ENCODE data around the gene MRPL36.

DNA sequence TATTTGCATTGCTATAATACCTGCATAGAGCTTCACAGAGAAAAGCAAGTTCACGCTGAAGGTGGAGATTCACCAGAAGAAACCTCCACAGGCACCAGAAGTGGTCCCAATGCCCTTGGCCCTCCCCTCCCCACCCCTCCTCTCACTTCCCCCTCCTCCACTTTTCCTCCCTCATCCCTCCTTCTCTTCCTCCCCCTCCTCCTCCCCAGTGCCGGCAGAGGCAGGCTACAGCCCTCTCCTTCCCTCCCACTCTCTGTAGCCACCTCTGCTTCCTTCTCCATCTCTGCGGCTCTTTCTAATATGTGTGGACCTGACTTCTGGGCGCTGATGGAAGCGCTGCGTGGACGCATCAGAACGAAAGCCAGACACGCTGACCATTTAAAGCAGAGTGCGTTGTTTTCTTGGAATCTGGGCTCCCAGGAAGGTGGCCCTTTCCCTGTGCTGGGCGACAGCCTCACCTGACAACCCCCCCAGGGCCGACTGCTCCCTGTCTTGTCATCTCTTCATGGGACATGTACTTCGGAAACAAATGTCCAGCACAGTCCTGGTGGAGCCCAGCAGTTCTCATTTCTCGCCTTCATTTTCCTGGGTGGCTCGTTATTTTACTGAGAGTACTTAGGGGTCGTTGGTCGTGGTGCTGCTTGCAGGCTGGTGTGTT, 31.1 kb upstream of the MRPL36 start:
- TF ChIP-seq, protein P1, sequence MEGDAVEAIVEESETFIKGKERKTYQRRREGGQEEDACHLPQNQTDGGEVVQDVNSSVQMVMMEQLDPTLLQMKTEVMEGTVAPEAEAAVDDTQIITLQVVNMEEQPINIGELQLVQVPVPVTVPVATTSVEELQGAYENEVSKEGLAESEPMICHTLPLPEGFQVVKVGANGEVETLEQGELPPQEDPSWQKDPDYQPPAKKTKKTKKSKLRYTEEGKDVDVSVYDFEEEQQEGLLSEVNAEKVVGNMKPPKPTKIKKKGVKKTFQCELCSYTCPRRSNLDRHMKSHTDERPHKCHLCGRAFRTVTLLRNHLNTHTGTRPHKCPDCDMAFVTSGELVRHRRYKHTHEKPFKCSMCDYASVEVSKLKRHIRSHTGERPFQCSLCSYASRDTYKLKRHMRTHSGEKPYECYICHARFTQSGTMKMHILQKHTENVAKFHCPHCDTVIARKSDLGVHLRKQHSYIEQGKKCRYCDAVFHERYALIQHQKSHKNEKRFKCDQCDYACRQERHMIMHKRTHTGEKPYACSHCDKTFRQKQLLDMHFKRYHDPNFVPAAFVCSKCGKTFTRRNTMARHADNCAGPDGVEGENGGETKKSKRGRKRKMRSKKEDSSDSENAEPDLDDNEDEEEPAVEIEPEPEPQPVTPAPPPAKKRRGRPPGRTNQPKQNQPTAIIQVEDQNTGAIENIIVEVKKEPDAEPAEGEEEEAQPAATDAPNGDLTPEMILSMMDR (conservative IDR thresholded peaks at IDR 0.05; ENCODE audit: low read depth, low read length), result no peak
- no peak for TF ChIP-seq CEBPB (IDR thresholded peaks at IDR 0.05; ENCODE audit: low read depth, low read length)
- TF ChIP-seq SMC3 (IDR thresholded peaks at IDR 0.05; ENCODE audit: low read depth, low read length), result no peak
- no peak for TF ChIP-seq RFX5 (IDR thresholded peaks at IDR 0.05; ENCODE audit: low read depth, low read length)
- TF ChIP-seq POLR2A (IDR thresholded peaks at IDR 0.05; ENCODE audit: low read depth, low read length), result no peak
- TF ChIP-seq USF2 (IDR thresholded peaks at IDR 0.05; ENCODE audit: low read depth, low read length), result no peak
- TF ChIP-seq RAD21 (IDR thresholded peaks at IDR 0.05; ENCODE audit: low read length), result no peak
- TF ChIP-seq RCOR1 (IDR thresholded peaks at IDR 0.05; ENCODE audit: insufficient replicate concordance, low read length), result no peak
- no peak for TF ChIP-seq NFE2L2 (IDR thresholded peaks at IDR 0.05; ENCODE audit: low read depth, low read length)
- TF ChIP-seq, protein P2, sequence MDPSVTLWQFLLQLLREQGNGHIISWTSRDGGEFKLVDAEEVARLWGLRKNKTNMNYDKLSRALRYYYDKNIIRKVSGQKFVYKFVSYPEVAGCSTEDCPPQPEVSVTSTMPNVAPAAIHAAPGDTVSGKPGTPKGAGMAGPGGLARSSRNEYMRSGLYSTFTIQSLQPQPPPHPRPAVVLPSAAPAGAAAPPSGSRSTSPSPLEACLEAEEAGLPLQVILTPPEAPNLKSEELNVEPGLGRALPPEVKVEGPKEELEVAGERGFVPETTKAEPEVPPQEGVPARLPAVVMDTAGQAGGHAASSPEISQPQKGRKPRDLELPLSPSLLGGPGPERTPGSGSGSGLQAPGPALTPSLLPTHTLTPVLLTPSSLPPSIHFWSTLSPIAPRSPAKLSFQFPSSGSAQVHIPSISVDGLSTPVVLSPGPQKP (IDR thresholded peaks at IDR 0.05; ENCODE audit: borderline replicate concordance, low read depth, low read length), result no peak
- TF ChIP-seq MXI1 (IDR thresholded peaks at IDR 0.05; ENCODE audit: borderline replicate concordance, low read depth, low read length), result no peak
- TF ChIP-seq CHD1 (IDR thresholded peaks at IDR 0.05; ENCODE audit: low read depth, low read length), result no peak

Measured in IMR-90 (cell line).